ENCODE measurements around the gene ZBED4.

Gene ZBED4

GRCh38 chr22:49845666-49846459 is 7.8 kb upstream of the ZBED4 start:
- Histone ChIP-seq H3K9ac (ENCODE audit: low read depth, low read length, poor library complexity) (no peak overlapping the region), H3K27me3 (ENCODE audit: control insufficient read depth in 3 of 3, insufficient read depth in 3 of 3, low read depth in 1 of 3, low read length in 3 of 3) (peaks cover 36 to 75% (median 58%) of the 10 kb centered on the region in 3 experiments), H4K8ac (ENCODE audit: low read depth, low read length) (no peak overlapping the region), H2BK12ac (ENCODE audit: low read length) (no peak overlapping the region), H2BK5ac (ENCODE audit: low read length) (no peak overlapping the region), H3K18ac (ENCODE audit: low read length) (no peak overlapping the region), H3K4ac (ENCODE audit: low read length) (no peak overlapping the region), H3K27ac (replicated peaks; ENCODE audit: low read length) (no peak overlapping the region), H3K14ac (ENCODE audit: low read length) (no peak overlapping the region), H3K36me3 (replicated peaks in 1 of 2; ENCODE audit: control insufficient read depth in 2 of 2, insufficient read depth in 2 of 2, low read length in 2 of 2) (no peaks in the 10 kb centered on the region), H3K23ac (ENCODE audit: low read depth, low read length, poor library complexity) (no peak overlapping the region), H3K9me3 (replicated peaks in 1 of 2; ENCODE audit: control insufficient read depth in 2 of 2, insufficient read depth in 1 of 2, low read depth in 1 of 2, low read length in 2 of 2) (peaks cover 4 to 5% of the 10 kb centered on the region in 2 donors), H2AK5ac (ENCODE audit: low read depth, low read length) (no peak overlapping the region), H3K4me3 (ENCODE audit: low read length in 2 of 2) (peak overlapping the region in 1 of 2 donors; percentile 54), H2AFZ (ENCODE audit: low read length) (no peak overlapping the region), H3K79me1 (ENCODE audit: low read depth, low read length) (peaks cover 3% of the 10 kb centered on the region), H2BK15ac (ENCODE audit: low read length) (no peak overlapping the region), H3K4me2 (ENCODE audit: insufficient read depth, low read length, poor library complexity, severe bottlenecking) (no peak overlapping the region), H2BK120ac (ENCODE audit: low read depth, low read length) (no peak overlapping the region), H3K4me1 (ENCODE audit: control insufficient read depth in 2 of 2, insufficient read depth in 1 of 2, low read depth in 1 of 2, low read length in 2 of 2) (peaks cover 0 to 4% of the 10 kb centered on the region in 2 donors), H4K91ac (ENCODE audit: low read depth, low read length, poor library complexity) (no peak overlapping the region)
- no peak for DNase-seq (ENCODE audit: low spot score)
- no CpG with 5 or more reads among the region's 19 CpGs for WGBS, 2 donors (ENCODE audit: extremely low coverage in 2 of 2, insufficient read length in 2 of 2, insufficient replicate concordance in 1 of 2)

- no peak for DNase-seq (ENCODE audit: low spot score)
- no CpG with 5 or more reads among the region's 64 CpGs for WGBS, 2 donors (ENCODE audit: extremely low coverage in 2 of 2, insufficient read length in 2 of 2, insufficient replicate concordance in 1 of 2)
These were observed 5.6 kb upstream of the ZBED4 start for GRCh38 chr22:49847751-49848689.

GRCh38 chr22:49848690-49849160 is 4.9 kb upstream of the ZBED4 start:
- Histone ChIP-seq H3K27me3 (ENCODE audit: control insufficient read depth in 3 of 3, insufficient read depth in 3 of 3, low read depth in 1 of 3, low read length in 3 of 3) (peaks cover 36 to 89% (median 78%) of the 10 kb centered on the region in 3 experiments), H3K4me3 (ENCODE audit: low read length in 2 of 2) (peak overlapping the region in 1 of 2 donors; percentile 61)

More at GRCh38 chr22:49847751-49848689, 5.6 kb upstream of the ZBED4 start:
- no peak overlapping the region for H2BK12ac ChIP-seq (ENCODE audit: low read length)
- H2AFZ ChIP-seq (ENCODE audit: low read length): peak overlapping the region; percentile 76
- peak overlapping the region; percentile 80 for H3K18ac ChIP-seq (ENCODE audit: low read length)
- H3K4me1 ChIP-seq (ENCODE audit: control insufficient read depth in 2 of 2, insufficient read depth in 1 of 2, low read depth in 1 of 2, low read length in 2 of 2): peaks cover 0 to 4% of the 10 kb centered on the region in 2 donors
- H3K9ac ChIP-seq (ENCODE audit: low read depth, low read length, poor library complexity): no peak overlapping the region
- no peak overlapping the region for H2AK5ac ChIP-seq (ENCODE audit: low read depth, low read length)
- no peaks in the 10 kb centered on the region for H3K36me3 ChIP-seq (replicated peaks in 1 of 2; ENCODE audit: control insufficient read depth in 2 of 2, insufficient read depth in 2 of 2, low read length in 2 of 2)
- no peak overlapping the region for H2BK120ac ChIP-seq (ENCODE audit: low read depth, low read length)
- no peak overlapping the region for H2BK5ac ChIP-seq (ENCODE audit: low read length)
- no peak overlapping the region for H4K8ac ChIP-seq (ENCODE audit: low read depth, low read length)
- H3K9me3 ChIP-seq (replicated peaks in 1 of 2; ENCODE audit: control insufficient read depth in 2 of 2, insufficient read depth in 1 of 2, low read depth in 1 of 2, low read length in 2 of 2): peaks cover 4 to 5% of the 10 kb centered on the region in 2 donors
- H3K27me3 ChIP-seq (ENCODE audit: control insufficient read depth in 3 of 3, insufficient read depth in 3 of 3, low read depth in 1 of 3, low read length in 3 of 3): peaks cover 36 to 92% (median 78%) of the 10 kb centered on the region in 3 experiments
- no peak overlapping the region for H3K4ac ChIP-seq (ENCODE audit: low read length)
- H3K4me2 ChIP-seq (ENCODE audit: insufficient read depth, low read length, poor library complexity, severe bottlenecking): peak overlapping the region; percentile 54
- H3K4me3 ChIP-seq (ENCODE audit: low read length in 2 of 2): peak overlapping the region in 1 of 2 donors; percentile 26
- H4K91ac ChIP-seq (ENCODE audit: low read depth, low read length, poor library complexity): no peak overlapping the region
- peaks cover 3% of the 10 kb centered on the region for H3K79me1 ChIP-seq (ENCODE audit: low read depth, low read length)
- H3K14ac ChIP-seq (ENCODE audit: low read length): peak overlapping the region; percentile 71
- H2BK15ac ChIP-seq (ENCODE audit: low read length): no peak overlapping the region
- H3K23ac ChIP-seq (ENCODE audit: low read depth, low read length, poor library complexity): peak overlapping the region; percentile 55
- H3K27ac ChIP-seq (replicated peaks; ENCODE audit: low read length): no peak overlapping the region

More at GRCh38 chr22:49848690-49849160, 4.9 kb upstream of the ZBED4 start:
- H3K79me1 ChIP-seq (ENCODE audit: low read depth, low read length): peaks cover 3% of the 10 kb centered on the region
- no peak overlapping the region for H2BK120ac ChIP-seq (ENCODE audit: low read depth, low read length)
- no CpG with 5 or more reads among the region's 51 CpGs for WGBS, 2 donors (ENCODE audit: extremely low coverage in 2 of 2, insufficient read length in 2 of 2, insufficient replicate concordance in 1 of 2)
- no peak overlapping the region for H4K8ac ChIP-seq (ENCODE audit: low read depth, low read length)
- H3K4me1 ChIP-seq (ENCODE audit: control insufficient read depth in 2 of 2, insufficient read depth in 1 of 2, low read depth in 1 of 2, low read length in 2 of 2): peaks cover 0 to 4% of the 10 kb centered on the region in 2 donors
- peak overlapping the region; percentile 89 for H3K23ac ChIP-seq (ENCODE audit: low read depth, low read length, poor library complexity)
- H2BK15ac ChIP-seq (ENCODE audit: low read length): no peak overlapping the region
- no peak overlapping the region for H3K9ac ChIP-seq (ENCODE audit: low read depth, low read length, poor library complexity)
- H2AK5ac ChIP-seq (ENCODE audit: low read depth, low read length): no peak overlapping the region
- H3K27ac ChIP-seq (replicated peaks; ENCODE audit: low read length): no peak overlapping the region
- H2AFZ ChIP-seq (ENCODE audit: low read length): peak overlapping the region; percentile 76
- no peak overlapping the region for H2BK12ac ChIP-seq (ENCODE audit: low read length)
- H2BK5ac ChIP-seq (ENCODE audit: low read length): no peak overlapping the region
- no peak overlapping the region for H3K4ac ChIP-seq (ENCODE audit: low read length)
- no peak overlapping the region for H3K14ac ChIP-seq (ENCODE audit: low read length)
- H3K36me3 ChIP-seq (replicated peaks in 1 of 2; ENCODE audit: control insufficient read depth in 2 of 2, insufficient read depth in 2 of 2, low read length in 2 of 2): no peaks in the 10 kb centered on the region
- peak overlapping the region; percentile 80 for H3K18ac ChIP-seq (ENCODE audit: low read length)
- peak overlapping the region; percentile 54 for H3K4me2 ChIP-seq (ENCODE audit: insufficient read depth, low read length, poor library complexity, severe bottlenecking)
- no peak overlapping the region for H4K91ac ChIP-seq (ENCODE audit: low read depth, low read length, poor library complexity)
- peaks cover 4 to 5% of the 10 kb centered on the region in 2 donors for H3K9me3 ChIP-seq (replicated peaks in 1 of 2; ENCODE audit: control insufficient read depth in 2 of 2, insufficient read depth in 1 of 2, low read depth in 1 of 2, low read length in 2 of 2)
- DNase-seq (ENCODE audit: low spot score): no peak

Data from neuronal stem cell (in vitro differentiated cells).